Left ventricle myocardium inferior (tissue), 1 donor: ENCODE data around the gene MED13L. TPM values are rescaled to one million over a fixed set of nuclear protein-coding genes. Genes with fewer than 3 reads are reported as not detected.
"Not testable (repeated sequence)": the region's sequence is repeated elsewhere in the genome, so short reads cannot be mapped to it uniquely, and the experiment has no call there.

Experiments
- DNase-seq: peaks from one replicate; pipeline ENCODE4 v3.0.0-alpha.2; 2020
- H3K27ac ChIP-seq: fragments of 200-600 bp; replicated peaks from 2 replicates; pipeline ENCODE4 v1.8.0; 2021
- H3K27me3 ChIP-seq: fragments of 200-600 bp; 2 replicates; pipeline ENCODE4 v1.8.0; 2021; ENCODE audit warnings: low read depth
- H3K36me3 ChIP-seq: fragments of 200-600 bp; 2 replicates; pipeline ENCODE4 v1.8.0; 2021
- H3K4me1 ChIP-seq: fragments of 200-600 bp; 2 replicates; pipeline ENCODE4 v1.8.0; 2021
- H3K4me3 ChIP-seq: fragments of 200-600 bp; 2 replicates; pipeline ENCODE4 v1.8.0; 2021; ENCODE audit warnings: mild to moderate bottlenecking, moderate library complexity
- H3K9me3 ChIP-seq: fragments of 200-600 bp; replicated peaks from 2 replicates; pipeline ENCODE4 v1.8.0; 2021
- CTCF ChIP-seq: fragments of 200-600 bp; IDR thresholded peaks from 2 replicates; pipeline ENCODE4 v1.8.0; 2021; ENCODE audit warnings: antibody characterized with exemption, mild to moderate bottlenecking, borderline replicate concordance
- intact Hi-C: fragments of 100-400 bp; cut with micrococcal nuclease; formaldehyde crosslinking; loops from one replicate; pipeline ENCODE4 v1.11.0; 2022
- total RNA-seq: library from RNA; stranded (reverse); fragmentation: NEBNext Ultra II Directional; extraction: Animal tissue kit (Norgen Biotek cat#: 25700); gene quantifications from one replicate; pipeline ENCODE4 v1.2.1, GENCODE V29; 2021
- donor health status: DM: no; HTN: yes; CAD: no; lungs with severe emphysema.

Gene MED13L
- total RNA-seq, 1 donor from 2014 or later: 55.0 TPM

DNA sequence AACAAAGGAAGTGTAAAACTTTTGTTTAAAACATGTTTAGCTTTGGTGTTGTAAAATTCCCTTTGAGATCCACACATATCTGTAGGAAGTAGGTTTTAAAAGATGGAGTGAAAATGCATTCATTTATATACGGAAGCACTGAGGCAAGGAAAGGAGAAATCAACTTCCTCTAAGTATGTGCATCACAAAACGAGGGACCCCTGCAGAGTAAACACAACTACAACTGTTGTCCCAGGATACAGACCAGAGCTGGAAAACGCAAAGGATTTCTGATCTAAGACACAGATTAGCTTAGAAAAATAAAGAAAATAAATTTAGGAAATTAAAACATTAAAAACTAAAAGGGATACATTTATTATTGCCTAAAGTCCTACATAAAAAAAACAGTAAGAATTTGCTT, 297.6 kb downstream of the MED13L start:
- intact Hi-C loops: no loop called here
- TF ChIP-seq CTCF: no peak
- peaks cover 61% of the 10 kb centered on the region for H3K36me3 ChIP-seq

DNA sequence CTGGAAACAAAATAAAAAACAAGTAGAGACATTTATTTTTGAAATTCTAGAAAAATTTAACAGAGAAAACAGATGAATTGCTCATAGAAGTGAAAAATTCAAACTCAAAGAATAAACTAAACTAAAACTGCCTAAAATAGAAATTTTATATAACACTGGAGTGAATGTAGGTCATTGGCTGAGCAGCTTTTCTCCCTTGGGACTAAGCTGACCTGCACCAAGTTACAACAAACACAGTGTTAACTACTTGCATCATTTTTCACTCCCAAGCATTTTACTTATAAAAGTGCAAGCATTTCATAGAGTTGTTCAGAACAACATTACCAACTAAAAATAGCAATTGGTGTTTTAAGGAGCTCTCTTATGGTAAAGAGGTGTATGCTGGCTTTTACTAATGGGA, 298.1 kb downstream of the MED13L start:
- no peak overlapping the region for H3K27ac ChIP-seq
- H3K4me3 ChIP-seq: no peak overlapping the region
- DNase-seq: no peak
- intact Hi-C loops: no loop called here
- H3K9me3 ChIP-seq: no peaks in the 10 kb centered on the region
- H3K36me3 ChIP-seq: peaks cover 66% of the 10 kb centered on the region
- H3K4me1 ChIP-seq: peaks cover 12% of the 10 kb centered on the region
- no peak for TF ChIP-seq CTCF
- H3K27me3 ChIP-seq: no peaks in the 10 kb centered on the region

More for the DNA sequence above, 297.6 kb downstream of the MED13L start:
- Histone ChIP-seq H3K4me3 (no peak overlapping the region), H3K4me1 (peaks cover 12% of the 10 kb centered on the region), H3K9me3 (no peaks in the 10 kb centered on the region), H3K27me3 (no peaks in the 10 kb centered on the region), H3K27ac (no peak overlapping the region)
- no peak for DNase-seq

DNA sequence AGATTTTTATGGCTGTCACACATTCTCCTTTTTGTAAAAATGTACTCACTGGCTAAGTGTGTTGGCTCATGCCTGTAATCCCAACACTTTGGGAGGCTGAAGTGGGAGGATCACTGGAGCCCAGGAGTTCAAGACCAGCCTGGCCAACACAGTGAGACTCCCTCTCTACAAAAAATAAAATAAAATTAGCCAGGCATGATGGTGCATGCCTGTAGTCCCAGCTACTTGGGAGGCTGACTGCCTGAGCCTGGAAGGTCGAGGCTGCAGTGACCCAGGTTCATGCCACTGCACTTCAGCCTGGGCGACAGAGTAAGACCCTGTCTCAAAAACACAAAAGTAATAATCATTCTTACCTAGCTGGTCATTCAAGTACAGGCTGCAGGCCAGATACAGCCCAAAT, 300.7 kb downstream of the MED13L start:
- H3K36me3 ChIP-seq: peaks cover 59% of the 10 kb centered on the region
- DNase-seq, intact Hi-C loops, H3K27ac ChIP-seq, H3K4me3 ChIP-seq, H3K9me3 ChIP-seq, H3K27me3 ChIP-seq: not testable (repeated sequence)
- peaks cover 25% of the 10 kb centered on the region for H3K4me1 ChIP-seq

DNA sequence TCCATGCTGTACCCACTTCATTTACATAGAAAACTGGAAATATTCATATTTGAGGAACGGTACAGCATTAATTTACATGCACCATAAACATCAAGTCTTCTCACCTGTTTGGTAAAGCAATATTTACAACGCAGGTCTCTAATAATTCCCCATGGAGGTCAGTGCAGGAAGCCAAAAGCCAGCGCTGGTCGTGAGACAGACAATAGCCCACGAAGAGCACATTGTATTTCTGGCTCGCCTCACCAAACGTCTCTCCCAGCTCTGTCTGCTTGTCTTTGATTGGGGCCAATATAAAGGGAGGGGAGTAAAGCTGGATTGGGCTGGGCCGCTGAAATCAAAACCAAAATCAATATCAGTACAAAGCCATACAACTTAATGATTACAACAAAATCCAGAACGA, 302.1 kb downstream of the MED13L start:
- DNase-seq: no peak
- peaks cover 59% of the 10 kb centered on the region for H3K36me3 ChIP-seq
- intact Hi-C loops: no loop called here
- no peaks in the 10 kb centered on the region for H3K9me3 ChIP-seq
- H3K4me1 ChIP-seq: peaks cover 35% of the 10 kb centered on the region
- H3K4me3 ChIP-seq: no peak overlapping the region
- no peak for TF ChIP-seq CTCF
- no peak overlapping the region for H3K27ac ChIP-seq
- H3K27me3 ChIP-seq: no peaks in the 10 kb centered on the region

DNA sequence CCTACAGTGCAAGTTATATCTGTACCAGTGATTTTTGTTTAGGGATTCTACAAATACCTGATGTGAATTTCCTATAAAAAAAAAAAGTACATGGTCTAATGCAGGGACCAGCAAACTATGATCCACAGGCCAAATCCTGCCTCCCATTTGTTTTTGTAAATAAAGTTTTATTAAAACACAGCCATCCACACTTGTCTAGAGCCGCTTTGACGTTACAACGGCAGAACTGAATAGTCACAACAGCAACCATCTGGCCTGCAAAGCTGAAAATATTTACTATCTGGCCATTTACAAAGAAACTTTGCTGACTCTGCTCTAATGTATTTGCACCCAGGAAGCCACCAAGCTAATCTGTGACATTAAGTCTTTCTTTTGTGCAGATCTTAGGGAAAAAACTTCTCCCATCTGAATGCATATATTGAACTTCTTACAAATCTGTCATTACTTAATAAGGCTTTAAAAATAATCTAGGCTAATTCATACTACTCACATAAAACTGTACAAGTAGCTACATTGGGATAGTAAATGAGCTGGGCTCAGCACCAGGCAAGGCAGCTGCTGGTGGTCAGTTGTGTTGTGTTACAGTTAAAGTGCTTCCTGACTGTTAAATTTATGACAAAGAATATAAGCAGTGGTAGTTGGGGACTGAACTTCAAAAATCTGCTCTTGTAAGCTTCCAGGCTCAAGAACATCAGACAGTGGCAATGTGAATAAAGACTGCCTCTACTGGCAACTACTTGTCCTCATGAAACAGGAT, 303.3 kb downstream of the MED13L start:
- H3K9me3 ChIP-seq: no peaks in the 10 kb centered on the region
- H3K27me3 ChIP-seq: no peaks in the 10 kb centered on the region
- no peak for TF ChIP-seq CTCF
- H3K36me3 ChIP-seq: peaks cover 65% of the 10 kb centered on the region
- no peak overlapping the region for H3K27ac ChIP-seq
- H3K4me3 ChIP-seq: no peak overlapping the region
- no peak for DNase-seq
- intact Hi-C loops: no loop called here
- peaks cover 32% of the 10 kb centered on the region for H3K4me1 ChIP-seq

DNA sequence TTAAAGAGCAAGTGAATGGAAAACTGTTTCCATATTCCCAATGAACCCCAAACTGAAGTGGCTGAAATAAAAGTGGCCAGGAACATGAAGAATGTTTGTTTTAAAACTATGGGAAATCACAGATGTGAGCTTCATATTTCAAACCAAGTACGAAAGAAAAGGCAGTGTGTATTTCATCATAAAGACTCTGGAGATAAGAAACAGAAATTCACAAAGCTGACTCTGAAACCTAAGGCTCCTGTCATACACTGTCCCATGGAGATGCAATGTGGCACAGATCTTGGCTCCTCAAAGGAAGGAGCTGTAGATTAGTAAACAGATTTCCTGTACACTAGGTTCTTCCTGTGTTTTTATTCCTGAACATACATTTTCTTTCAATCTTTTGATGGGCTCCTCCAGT, 304.4 kb downstream of the MED13L start:
- no peaks in the 10 kb centered on the region for H3K9me3 ChIP-seq
- peaks cover 27% of the 10 kb centered on the region for H3K4me1 ChIP-seq
- intact Hi-C loops: no loop called here
- H3K4me3 ChIP-seq: no peak overlapping the region
- peaks cover 69% of the 10 kb centered on the region for H3K36me3 ChIP-seq
- no peak for TF ChIP-seq CTCF
- DNase-seq: no peak
- no peak overlapping the region for H3K27ac ChIP-seq
- no peaks in the 10 kb centered on the region for H3K27me3 ChIP-seq
